ENCODE results near the gene MRPL19.

DNA sequence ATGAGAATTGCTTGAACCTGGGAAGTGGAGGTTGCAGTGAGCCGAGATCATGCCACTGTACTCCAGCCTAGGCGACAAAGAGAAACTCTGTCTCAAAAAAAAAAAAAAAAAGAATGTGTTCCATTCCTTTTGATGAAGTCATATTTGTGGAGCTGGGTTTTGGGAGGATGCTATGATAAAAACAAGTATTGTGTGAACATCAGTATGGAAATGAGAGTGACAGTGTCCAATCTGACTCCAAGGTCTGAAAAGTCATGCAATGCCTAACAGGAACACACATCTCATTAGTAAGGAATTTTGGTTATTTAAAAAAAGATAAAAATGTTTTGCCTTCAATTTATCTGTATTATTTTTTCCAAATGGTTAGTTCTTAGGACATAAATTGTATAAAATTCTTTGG is 52.3 kb downstream of the MRPL19 start:
- TF ChIP-seq, protein P1, sequence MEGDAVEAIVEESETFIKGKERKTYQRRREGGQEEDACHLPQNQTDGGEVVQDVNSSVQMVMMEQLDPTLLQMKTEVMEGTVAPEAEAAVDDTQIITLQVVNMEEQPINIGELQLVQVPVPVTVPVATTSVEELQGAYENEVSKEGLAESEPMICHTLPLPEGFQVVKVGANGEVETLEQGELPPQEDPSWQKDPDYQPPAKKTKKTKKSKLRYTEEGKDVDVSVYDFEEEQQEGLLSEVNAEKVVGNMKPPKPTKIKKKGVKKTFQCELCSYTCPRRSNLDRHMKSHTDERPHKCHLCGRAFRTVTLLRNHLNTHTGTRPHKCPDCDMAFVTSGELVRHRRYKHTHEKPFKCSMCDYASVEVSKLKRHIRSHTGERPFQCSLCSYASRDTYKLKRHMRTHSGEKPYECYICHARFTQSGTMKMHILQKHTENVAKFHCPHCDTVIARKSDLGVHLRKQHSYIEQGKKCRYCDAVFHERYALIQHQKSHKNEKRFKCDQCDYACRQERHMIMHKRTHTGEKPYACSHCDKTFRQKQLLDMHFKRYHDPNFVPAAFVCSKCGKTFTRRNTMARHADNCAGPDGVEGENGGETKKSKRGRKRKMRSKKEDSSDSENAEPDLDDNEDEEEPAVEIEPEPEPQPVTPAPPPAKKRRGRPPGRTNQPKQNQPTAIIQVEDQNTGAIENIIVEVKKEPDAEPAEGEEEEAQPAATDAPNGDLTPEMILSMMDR (optimal IDR thresholded peaks at IDR 0.05 in 1 of 3, IDR thresholded peaks at IDR 0.05 in 1 of 3, conservative IDR thresholded peaks at IDR 0.05 in 1 of 3; ENCODE audit: extremely low read depth in 1 of 3, insufficient read depth in 2 of 3, low read length in 3 of 3), result no peak
- TF ChIP-seq EZH2 (IDR thresholded peaks at IDR 0.05; ENCODE audit: low read length), result no peak
